GM12874 (cell line): ENCODE data around the gene BIN1.

ENCODE experiments used
- CTCF ChIP-seq: IDR thresholded peaks from 2 replicates; pipeline ENCODE4 v1.5.1; 2011; ENCODE audit warnings: low read depth, mild to moderate bottlenecking, control low read depth, low read length, moderate library complexity; ENCODE audit not compliant: insufficient read depth

Gene BIN1

GRCh38 chr2:127039387-127040031 lies 67.4 kb downstream of the BIN1 start:
- TF ChIP-seq CTCF: no peak

- TF ChIP-seq CTCF: no peak
These were observed 69.5 kb downstream of the BIN1 start for GRCh38 chr2:127037476-127037875.

GRCh38 chr2:127034883-127035611 lies 71.9 kb downstream of the BIN1 start:
- no peak; the same call in 1 of the 2 replicates for TF ChIP-seq CTCF

GRCh38 chr2:127034051-127034450 lies 72.9 kb downstream of the BIN1 start:
- TF ChIP-seq CTCF: no peak

- no peak for TF ChIP-seq CTCF
These were observed 74.3 kb downstream of the BIN1 start for GRCh38 chr2:127032621-127033020.

GRCh38 chr2:127029350-127030051 lies 77.5 kb downstream of the BIN1 start:
- no peak for TF ChIP-seq CTCF

- TF ChIP-seq CTCF: no peak
These were observed 79.2 kb downstream of the BIN1 start for GRCh38 chr2:127027715-127028114.
